ENCODE results near the gene TJP1.
"Not testable (repeated sequence)": the region's sequence is repeated elsewhere in the genome, so short reads cannot be mapped to it uniquely, and the experiment has no call there.

The TJP1 gene

GRCh38 chr15:29699791-29700190 is 122.5 kb downstream of the TJP1 start:
- no peak for DNase-seq (ENCODE audit: low spot score)

GRCh38 chr15:29698030-29698701 is 124.1 kb downstream of the TJP1 start:
- no peak for DNase-seq (ENCODE audit: low spot score)

GRCh38 chr15:29696950-29697738 is 125.1 kb downstream of the TJP1 start:
- no peak for DNase-seq (ENCODE audit: low spot score)

- not testable (repeated sequence) for DNase-seq (ENCODE audit: low spot score)
These were observed 125.8 kb downstream of the TJP1 start for GRCh38 chr15:29696506-29696905.

- no peak for DNase-seq (ENCODE audit: low spot score)
These were observed 126.6 kb downstream of the TJP1 start for GRCh38 chr15:29695489-29696167.

- no peak for DNase-seq (ENCODE audit: low spot score)
These were observed 129.0 kb downstream of the TJP1 start for GRCh38 chr15:29693225-29693624.

GRCh38 chr15:29692527-29692926 is 129.7 kb downstream of the TJP1 start:
- no peak for DNase-seq (ENCODE audit: low spot score)

- DNase-seq (ENCODE audit: low spot score) = no peak
These were observed 131.3 kb downstream of the TJP1 start for GRCh38 chr15:29690765-29691475.

- no peak for DNase-seq (ENCODE audit: low spot score)
These were observed 132.8 kb downstream of the TJP1 start for GRCh38 chr15:29689287-29689986.

GRCh38 chr15:29688506-29689286 is 133.6 kb downstream of the TJP1 start:
- no peak for DNase-seq (ENCODE audit: low spot score)

- DNase-seq (ENCODE audit: low spot score) = no peak
These were observed 134.2 kb downstream of the TJP1 start for GRCh38 chr15:29687939-29688505.

- DNase-seq (ENCODE audit: low spot score) = no peak
These were observed 135.0 kb downstream of the TJP1 start for GRCh38 chr15:29687204-29687815.

GRCh38 chr15:29686445-29687203 is 135.6 kb downstream of the TJP1 start:
- no peak for DNase-seq (ENCODE audit: low spot score)

- no peak for DNase-seq (ENCODE audit: low spot score)
These were observed 136.2 kb downstream of the TJP1 start for GRCh38 chr15:29686079-29686425.

- no peak for DNase-seq (ENCODE audit: low spot score)
These were observed 136.9 kb downstream of the TJP1 start for GRCh38 chr15:29685156-29686078.

GRCh38 chr15:29682781-29683180 is 139.5 kb downstream of the TJP1 start:
- DNase-seq (ENCODE audit: low spot score) = no peak

- DNase-seq (ENCODE audit: low spot score) = no peak
These were observed 139.9 kb downstream of the TJP1 start for GRCh38 chr15:29682361-29682760.

GRCh38 chr15:29681946-29682345 is 140.3 kb downstream of the TJP1 start:
- DNase-seq (ENCODE audit: low spot score) = no peak

Data from D341Med (cell line).